Measurements from ENCODE around the gene TERT.
A peak's percentile ranks its signal among the peaks of the same experiment; 100 is the strongest.

Gene TERT

GRCh38 chr5:1227667-1228066 lies 67.2 kb downstream of the TERT start:
- H3K27ac ChIP-seq (ENCODE audit: extremely low read depth, low read depth, low read length): no peak overlapping the region
- H3K36me3 ChIP-seq (ENCODE audit: control insufficient read depth in 2 of 2, insufficient read depth in 1 of 2, low read length in 2 of 2): no peaks in the 10 kb centered on the region
- 0 out of 2 replicates have a peak, but pooled peaks cover 2% of the 10 kb centered on the region for H3K4me1 ChIP-seq (ENCODE audit: control insufficient read depth, insufficient read depth, low read length)
- H3K9me3 ChIP-seq (ENCODE audit: control insufficient read depth, insufficient read depth, low read depth, low read length): no peaks in the 10 kb centered on the region
- ChIA-PET CTCF (interaction anchor here (0.6 to 0.9 kb wide), 2 partner anchors 53 to 224 kb away, joined by 3 read pairs; no protein-coding TSS in a partner anchor), POLR2A (interaction anchor here (0.7 to 1.0 kb wide), 3 partner anchors 9 to 120 kb away, joined by 3 to 4 read pairs (median 3); no protein-coding TSS in a partner anchor)
- H3K4me3 ChIP-seq (ENCODE audit: low read depth, low read length): no peak overlapping the region
- TF ChIP-seq ZNF544 (tag by site-specific recombination; IDR thresholded peaks at IDR 0.05) (no peak), ZNF629 (tag by site-specific recombination; IDR thresholded peaks at IDR 0.05) (peak; percentile 73), ZNF521 (tag by site-specific recombination; IDR thresholded peaks at IDR 0.05) (no peak), ZNF501 (tag by site-specific recombination; IDR thresholded peaks at IDR 0.05) (no peak), ZNF302 (tag by site-specific recombination; IDR thresholded peaks at IDR 0.05; ENCODE audit: low read depth) (no peak), ZIC2 (tag by site-specific recombination; IDR thresholded peaks at IDR 0.05) (peak; percentile 76), ZNF843 (tag by site-specific recombination; IDR thresholded peaks at IDR 0.05) (peak; percentile 87), GLIS1 (tag by site-specific recombination; IDR thresholded peaks at IDR 0.05) (peak; percentile 91), ZSCAN4 (tag by site-specific recombination; IDR thresholded peaks at IDR 0.05) (no peak), PATZ1 (tag by site-specific recombination; IDR thresholded peaks at IDR 0.05) (peak; percentile 55), ZBTB26 (tag by site-specific recombination; optimal IDR thresholded peaks at IDR 0.05) (peak; percentile 33), TSHZ1 (tag by site-specific recombination; IDR thresholded peaks at IDR 0.05; ENCODE audit: borderline replicate concordance) (peak; percentile 53; the same call in 1 of the 2 replicates), ZNF660 (tag by site-specific recombination; IDR thresholded peaks at IDR 0.05) (no peak), ZEB2 (tag by site-specific recombination; IDR thresholded peaks at IDR 0.05) (0 out of 2 replicates have a peak, but pooled peaks have one; percentile 37), INSM2 (tag by site-specific recombination; IDR thresholded peaks at IDR 0.05) (0 out of 2 replicates have a peak, but pooled peaks have one; percentile 51), ZNF785 (tag by site-specific recombination; IDR thresholded peaks at IDR 0.05) (no peak), KLF1 (tag by site-specific recombination; IDR thresholded peaks at IDR 0.05) (0 out of 2 replicates have a peak, but pooled peaks have one; percentile 9), PRDM10 (tag by site-specific recombination; IDR thresholded peaks at IDR 0.05) (no peak), ZBTB11 (tag by site-specific recombination; conservative IDR thresholded peaks at IDR 0.05; ENCODE audit: low read depth) (no peak), HOXC10 (CRISPR knock-in tag; IDR thresholded peaks at IDR 0.05) (no peak), OSR2 (tag by site-specific recombination; IDR thresholded peaks at IDR 0.05) (peak; percentile 89)
